Astrocyte of the hippocampus (primary cell): Measurements from ENCODE around the gene GTF3C1.

Experiments
- DNase-seq: peaks from one replicate; pipeline ENCODE4 v3.0.0; 2011; ENCODE audit warnings: low read depth, low spot score

Gene GTF3C1

GRCh38 chr16:27485126-27485525, 64.6 kb downstream of the GTF3C1 start:
- DNase-seq, result no peak

DNA sequence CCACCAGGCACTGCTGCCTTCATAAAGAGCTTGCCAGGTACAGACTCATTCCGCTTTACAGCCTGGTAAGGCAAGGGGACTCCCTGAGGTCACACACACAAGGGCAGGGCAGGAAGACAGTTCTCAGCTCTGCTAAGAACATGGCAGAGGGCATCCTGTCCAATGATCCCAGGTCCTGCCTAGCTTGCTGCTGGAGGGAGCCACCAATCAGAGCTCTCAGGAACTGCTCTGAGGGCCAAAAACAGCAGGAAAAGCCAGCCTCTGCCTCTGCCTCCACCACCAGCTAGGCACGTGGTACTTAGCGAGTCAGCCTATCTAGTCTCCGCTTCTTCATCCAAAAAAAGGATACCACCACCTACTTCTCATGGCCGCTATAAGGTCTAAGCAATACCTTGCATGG, 66.1 kb downstream of the GTF3C1 start:
- no peak for DNase-seq

- no peak for DNase-seq
Measured at GRCh38 chr16:27483088-27483437, 66.7 kb downstream of the GTF3C1 start.

- no peak for DNase-seq
Measured at GRCh38 chr16:27482397-27483087, 67.2 kb downstream of the GTF3C1 start.

- DNase-seq, result no peak
Measured at GRCh38 chr16:27481282-27481934, 68.3 kb downstream of the GTF3C1 start.

DNA sequence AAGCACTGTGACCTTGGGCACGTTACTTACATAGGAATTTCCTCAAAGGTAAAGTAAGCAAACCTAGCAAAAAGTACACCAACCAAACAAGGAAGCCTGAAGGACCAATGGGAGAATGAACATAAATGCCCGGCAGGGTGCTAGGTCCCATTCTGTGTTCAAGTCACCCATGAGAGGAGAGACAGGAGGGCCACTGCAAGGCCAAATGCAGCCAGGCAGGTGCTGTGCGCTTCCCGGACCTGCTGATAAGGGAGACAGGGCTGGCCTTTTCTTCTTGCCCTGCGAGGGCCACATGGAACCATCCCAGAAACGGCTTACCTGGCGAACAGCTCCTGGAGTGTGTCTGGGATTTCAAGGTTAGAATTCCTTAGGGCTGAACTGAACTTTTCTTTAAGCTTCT, 69.0 kb downstream of the GTF3C1 start:
- DNase-seq, result no peak

- DNase-seq, result no peak
Measured at GRCh38 chr16:27476240-27476639, 73.5 kb downstream of the GTF3C1 start.

DNA sequence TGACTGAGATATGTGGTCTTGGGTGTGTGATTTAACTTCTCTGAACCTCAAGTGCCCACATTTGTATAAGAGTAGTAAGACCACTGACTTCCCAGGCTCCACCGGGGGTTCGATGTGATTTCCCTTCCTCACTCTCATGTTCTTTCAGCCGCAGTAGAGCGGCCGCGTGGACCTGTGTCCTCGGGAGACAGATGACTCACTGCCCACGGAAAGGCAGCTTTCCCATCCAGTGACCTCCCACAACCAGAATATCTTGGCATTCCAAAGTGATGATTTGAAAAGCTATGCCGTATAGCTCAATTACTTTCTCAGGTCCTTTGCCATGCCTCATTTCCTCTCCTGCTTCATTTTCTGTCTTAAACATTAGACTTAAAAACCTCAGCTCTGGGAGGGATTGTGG, 74.2 kb downstream of the GTF3C1 start:
- peak; percentile 93 for DNase-seq

GRCh38 chr16:27474921-27475320, 74.8 kb downstream of the GTF3C1 start:
- no peak for DNase-seq

DNA sequence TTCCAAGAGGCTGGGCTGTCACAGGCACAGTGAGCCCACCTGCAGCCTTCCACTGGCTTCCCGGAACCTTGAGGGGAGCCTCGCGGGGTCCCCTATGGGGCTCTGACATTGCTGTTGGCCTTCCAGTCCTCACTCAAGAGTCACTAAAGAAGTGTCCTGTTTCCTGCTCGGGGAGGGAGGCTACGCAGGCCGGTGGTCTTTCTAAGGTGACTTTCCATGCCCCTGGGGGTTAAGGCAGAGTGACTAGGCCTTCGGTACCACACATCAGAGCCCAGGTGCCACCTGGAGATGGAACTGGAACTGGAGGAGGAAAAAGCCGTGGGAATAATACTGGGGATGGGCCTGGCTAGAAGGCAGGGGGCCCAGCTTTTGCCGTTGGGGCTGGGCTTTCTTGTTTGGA, 75.7 kb downstream of the GTF3C1 start:
- DNase-seq, result no peak

DNA sequence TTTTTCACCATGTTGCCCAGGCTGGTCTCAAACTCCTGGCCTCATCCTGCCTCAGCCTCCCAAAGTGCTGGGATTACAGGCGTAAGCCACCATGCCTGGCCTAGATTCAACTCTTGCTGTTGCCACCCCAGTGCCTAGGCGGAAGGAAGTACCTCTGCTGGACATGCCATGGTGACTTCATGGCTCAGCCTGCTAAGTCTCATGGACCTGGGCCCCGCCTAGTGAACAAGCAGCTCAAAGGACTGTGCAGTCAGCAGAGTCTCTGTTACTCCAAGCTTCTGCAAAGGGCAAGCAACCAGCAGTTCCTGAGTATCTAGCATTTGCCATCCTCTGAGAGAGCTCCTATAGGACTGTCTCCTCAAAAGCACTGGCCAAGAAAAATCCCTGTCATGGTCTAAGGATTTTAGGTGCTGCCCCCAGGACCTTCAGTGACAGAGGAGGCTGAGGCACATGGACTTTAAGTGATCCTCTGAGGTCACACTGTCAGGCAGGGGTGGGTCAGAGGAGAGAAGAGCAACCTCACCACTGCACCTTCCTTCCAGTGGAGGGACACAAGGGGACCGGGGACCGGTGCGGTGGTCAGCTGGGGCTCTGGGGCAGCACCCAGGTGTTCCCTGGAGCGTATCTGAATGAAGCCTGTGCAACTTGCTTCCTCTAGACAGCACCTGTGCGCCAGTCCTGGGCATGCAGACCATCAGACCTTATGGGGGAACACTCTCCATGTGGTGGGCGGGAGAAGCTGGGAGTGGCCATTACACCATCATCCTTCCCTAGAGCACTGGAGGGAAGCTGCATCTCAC, 76.4 kb downstream of the GTF3C1 start:
- no peak for DNase-seq

- DNase-seq, result peak; percentile 29
Measured at GRCh38 chr16:27472091-27473020, 77.4 kb downstream of the GTF3C1 start.

DNA sequence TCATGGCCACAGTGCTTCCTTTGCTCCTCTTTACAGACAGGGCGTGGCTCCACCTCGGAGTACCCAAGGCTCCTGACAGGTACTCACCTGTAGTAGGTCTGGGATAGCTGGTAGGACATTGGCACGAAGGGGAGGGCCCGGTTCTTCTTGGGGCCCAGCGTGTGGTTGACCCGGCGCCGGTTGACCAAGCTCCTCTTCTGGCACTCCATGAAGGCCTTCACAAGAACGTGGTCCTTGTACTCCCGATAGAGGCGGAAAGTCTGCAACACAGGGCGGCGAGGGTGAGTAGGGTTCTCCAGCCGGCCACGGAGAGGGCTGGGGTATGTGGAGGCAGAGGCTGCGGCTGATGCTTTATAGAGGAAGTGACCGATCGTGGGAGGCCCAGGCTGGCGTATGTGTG, 78.1 kb downstream of the GTF3C1 start:
- DNase-seq, result no peak

GRCh38 chr16:27470567-27471431, 78.9 kb downstream of the GTF3C1 start:
- DNase-seq, result peak; percentile 26

DNA sequence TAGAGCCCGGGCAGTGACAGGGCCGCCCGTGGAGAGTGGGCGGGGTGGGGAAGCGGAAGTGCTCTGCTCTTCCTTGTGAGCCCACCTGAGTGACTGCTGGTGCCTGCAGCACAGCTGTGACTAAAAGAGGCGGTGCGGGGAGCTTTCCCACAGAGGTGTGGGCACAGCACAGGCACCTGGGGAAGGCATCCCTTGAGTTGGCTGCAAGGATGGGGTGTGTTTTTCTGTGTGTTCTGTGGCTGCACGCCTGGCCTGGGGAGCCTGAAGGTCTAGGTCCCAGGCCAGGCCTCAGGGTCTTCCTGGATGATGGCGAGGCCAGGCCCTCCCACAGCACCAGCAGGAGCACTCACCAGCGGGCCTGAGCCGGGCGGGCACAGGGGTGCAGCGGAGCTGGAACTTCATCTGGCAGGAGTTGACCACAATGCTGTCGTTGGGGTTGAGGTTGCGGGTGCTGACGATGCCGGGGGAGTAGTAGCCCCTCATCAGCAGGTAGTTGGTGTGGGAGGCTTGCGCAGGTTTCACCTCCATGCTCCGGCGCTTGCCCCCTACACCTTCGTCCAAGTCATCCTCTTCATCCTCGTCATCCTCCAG, 80.7 kb downstream of the GTF3C1 start:
- no peak for DNase-seq

- DNase-seq, result no peak
Measured at GRCh38 chr16:27465483-27465879, 84.2 kb downstream of the GTF3C1 start.

- no peak for DNase-seq
Measured at GRCh38 chr16:27464626-27465482, 84.9 kb downstream of the GTF3C1 start.

DNA sequence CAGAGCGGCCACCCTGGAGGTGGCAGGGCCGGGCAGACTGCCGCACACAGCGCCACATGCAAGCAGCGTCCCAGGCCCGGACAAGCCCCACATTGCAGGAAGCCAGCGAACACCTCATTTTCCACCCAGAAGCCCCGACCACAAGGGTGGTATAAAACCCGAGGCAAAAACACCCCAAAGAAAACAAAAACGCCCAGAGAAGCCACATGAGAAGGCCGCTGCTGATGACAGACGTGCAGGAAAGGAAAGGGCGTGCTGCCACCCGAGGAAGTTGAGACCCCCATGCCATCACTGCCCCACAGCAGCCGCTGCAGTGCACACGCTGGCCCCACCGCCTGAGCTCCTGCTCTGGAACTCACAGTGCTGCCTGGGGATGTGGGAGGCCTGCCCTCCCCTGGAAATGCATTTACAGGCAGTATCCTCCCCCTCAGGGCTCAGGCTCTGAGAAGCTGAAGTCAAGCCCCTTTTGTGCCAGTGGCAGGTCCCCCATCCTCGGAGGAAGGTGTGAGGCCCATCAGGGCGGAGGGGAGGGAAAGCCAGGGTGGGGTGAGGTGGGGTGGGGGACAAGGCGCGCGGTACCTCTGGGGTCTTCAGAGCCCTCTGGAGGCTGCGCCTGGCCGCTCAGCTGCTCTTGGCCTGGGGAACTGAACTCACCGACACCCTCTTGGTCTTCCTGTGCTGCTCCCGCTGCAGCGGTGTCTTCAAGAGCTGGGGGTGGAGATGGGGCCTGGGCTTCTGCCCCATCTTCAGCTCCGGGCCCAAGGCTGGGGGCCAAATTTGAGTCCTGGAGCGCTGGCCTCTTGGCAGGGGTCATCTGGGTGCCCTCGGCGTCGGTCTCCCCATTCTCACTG, 85.7 kb downstream of the GTF3C1 start:
- no peak for DNase-seq
